Ovary (tissue), 9 donors: ENCODE measurements around the gene MAP7D3. TPM values are rescaled to one million over a fixed set of nuclear protein-coding genes. Genes with fewer than 3 reads are reported as not detected.

Experiments used
- DNase-seq, 5 donors: peaks; one replicate each; pipeline ENCODE4 v3.0.0-alpha.2; 2019 to 2020
- H3K27ac ChIP-seq, 2 donors: fragments of 200-600 bp; one replicate each; pipeline versions ENCODE4 v1.5.1 to v1.8.0; 2019 to 2022
- H3K27me3 ChIP-seq: fragments of 200-600 bp; one replicate; pipeline ENCODE4 v1.8.0; 2022
- H3K36me3 ChIP-seq: fragments of 200-600 bp; sonication (generic); one replicate; pipeline ENCODE4 v1.5.1; 2019
- H3K4me1 ChIP-seq: one replicate; pipeline ENCODE4 v1.8.1; 2013; ENCODE audit warnings: mild to moderate bottlenecking, moderate library complexity; ENCODE audit not compliant: insufficient read depth
- H3K4me3 ChIP-seq: fragments of 200-600 bp; sonication (generic); one replicate; pipeline ENCODE4 v1.5.1; 2017
- H3K9me3 ChIP-seq, 2 donors: fragments of 200-600 bp in 1 of 2; sonication (generic) in 1 of 2; one replicate each; pipeline versions ENCODE4 v1.5.1 to v1.8.1; 2013 to 2019; ENCODE audit warnings: mild to moderate bottlenecking in 1 of 2, moderate library complexity in 1 of 2
- CTCF ChIP-seq, 3 donors: fragments of 450-650 bp in 2 of 3; fragments of 200-600 bp in 1 of 3; IDR thresholded peaks; one replicate each; pipeline versions ENCODE4 v1.5.1 to v1.8.0; 2016 to 2022; ENCODE audit warnings: antibody characterized with exemption in 3 of 3, mild to moderate bottlenecking in 1 of 3
- EP300 ChIP-seq: sonication (generic); formaldehyde crosslinking; IDR thresholded peaks from one replicate; pipeline ENCODE4 v1.6.1; 2017; ENCODE audit warnings: antibody characterized with exemption
- POLR2A ChIP-seq: fragments of 450-650 bp; IDR thresholded peaks from one replicate; pipeline ENCODE4 v1.6.1; 2017; ENCODE audit warnings: antibody characterized with exemption, mild to moderate bottlenecking, moderate library complexity
- WGBS, 3 donors: extraction: QIAGEN DNeasy Blood & Tissue Kit in 1 of 3; methylation state at CpG; one replicate each; pipeline versions ENCODE4 v1.1.5 to v1.1.7; 2013 to 2017; 5-methylcytosine and 5-hydroxymethylcytosine counted together
- intact Hi-C, 4 donors: fragments of 100-400 bp; cut with DNase I; formaldehyde crosslinking; loops; one replicate each; pipeline versions ENCODE4 v1.11.0 to v1.15.1; 2022 to 2023
- polyA plus RNA-seq, 2 donors: library from polyadenylated mRNA; stranded (reverse); fragments of 200-250 nt in 1 of 2; fragments of 350-450 nt in 1 of 2; fragmentation: Illumina TruSeq in 1 of 2; extraction: RNeasy Lipid Tissue Mini Kit (QIAGEN cat#74804) in 1 of 2; gene quantifications; one replicate each; pipeline ENCODE4 v1.2.3, GENCODE V29; 2013 to 2014
- total RNA-seq, 7 donors: library from RNA; depleted of rRNA in 2 of 7; stranded (reverse); fragments of >200 nt in 2 of 7; fragmentation: NEBNext Ultra II Directional in 3 of 7; extraction: Animal tissue kit (Norgen Biotek cat#: 25700) in 3 of 7; gene quantifications; one replicate each; pipeline versions ENCODE4 v1.1.0 to v1.2.4, GENCODE V29; 2016 to 2023
- donor health status: DM: no; HTN: no; CAD: no; lungs with moderate emphysema.
- donor health status: DM: no; HTN: no; CAD: no.
- donor health status: Bipolar disorder and iron deficiency.
- donor health status: DM: yes; HTN: yes; CAD: no.
- donor health status: DM: no; HTN: no; CAD: no.
- donor health status: DM: yes; HTN: yes; CAD: no.

MAP7D3 gene
- total and polyA plus RNA-seq, 9 donors, result 11.6 to 42.3 (median 29.3) TPM

GRCh38 chrX:136258951-136259350, 7.8 kb upstream of the MAP7D3 start:
- Histone ChIP-seq H3K36me3 (no peaks in the 10 kb centered on the region), H3K4me3 (no peak overlapping the region), H3K27me3 (no peaks in the 10 kb centered on the region), H3K4me1 (peaks cover 7% of the 10 kb centered on the region), H3K9me3 (no peaks in the 10 kb centered on the region), H3K27ac (peak overlapping the region in 1 of 2 donors; percentile 56)
- WGBS, 3 donors, result 54 to 77% (median 56%) methylated on average over 1 of the region's 1 CpG
- no peak for TF ChIP-seq POLR2A
- TF ChIP-seq EP300, result no peak
- TF ChIP-seq CTCF (IDR thresholded peaks at IDR 0.05), result no peak
- DNase-seq, result no peak
- intact Hi-C loops, result no loop called here

- no peak for DNase-seq
- intact Hi-C loops, result no loop called here
- Histone ChIP-seq H3K9me3 (no peaks in the 10 kb centered on the region), H3K4me1 (peaks cover 4% of the 10 kb centered on the region), H3K4me3 (no peak overlapping the region), H3K27ac (peak overlapping the region; percentile 8 to 32), H3K36me3 (no peaks in the 10 kb centered on the region), H3K27me3 (no peaks in the 10 kb centered on the region)
- WGBS, 3 donors, result 34 to 42% (median 34%) methylated on average over 7 of the region's 7 CpGs
- TF ChIP-seq EP300 (no peak), CTCF (IDR thresholded peaks at IDR 0.05) (no peak), POLR2A (no peak)
These were observed 4.8 kb upstream of the MAP7D3 start for GRCh38 chrX:136256026-136256425.

GRCh38 chrX:136255541-136255940, 4.3 kb upstream of the MAP7D3 start:
- Histone ChIP-seq H3K4me3 (no peak overlapping the region), H3K9me3 (no peaks in the 10 kb centered on the region), H3K36me3 (no peaks in the 10 kb centered on the region), H3K27ac (peak overlapping the region in 1 of 2 donors; percentile 8), H3K27me3 (no peaks in the 10 kb centered on the region), H3K4me1 (peaks cover 4% of the 10 kb centered on the region)
- WGBS, 3 donors, result 24 to 32% (median 25%) methylated on average over 5 of the region's 5 CpGs
- peak in 1 of 5 donors; percentile 41 for DNase-seq
- intact Hi-C loops, result no loop called here
- TF ChIP-seq EP300 (no peak), POLR2A (no peak), CTCF (IDR thresholded peaks at IDR 0.05) (no peak)

GRCh38 chrX:136250191-136251040, 784 bp downstream of the MAP7D3 start:
- DNase-seq, result peak in 1 of 5 donors; percentile 29
- TF ChIP-seq POLR2A, result no peak
- TF ChIP-seq EP300, result no peak
- no peak for TF ChIP-seq CTCF (IDR thresholded peaks at IDR 0.05)
- intact Hi-C loops, result no loop called here
- Histone ChIP-seq H3K27me3 (no peaks in the 10 kb centered on the region), H3K27ac (peak overlapping the region; percentile 77 to 88), H3K9me3 (no peaks in the 10 kb centered on the region), H3K36me3 (no peaks in the 10 kb centered on the region), H3K4me1 (no peaks in the 10 kb centered on the region), H3K4me3 (peak overlapping the region; percentile 82)
- WGBS, 3 donors, result 18 to 25% (median 21%) methylated on average over 27 to 53 of the region's 53 CpGs
